LNCaP clone FGC (cell line): ENCODE measurements around the gene PTPRH.

Source experiments
- DNase-seq: peaks from one replicate; pipeline ENCODE4 v3.0.0-alpha.2; 2011; ENCODE audit warnings: low read depth
- H3K4me3 ChIP-seq: 2 replicates; pipeline ENCODE4 v1.5.1; 2011; ENCODE audit warnings: mild to moderate bottlenecking, low read depth, low read length, control low read depth
- CTCF ChIP-seq: IDR thresholded peaks from 2 replicates; pipeline ENCODE4 v1.5.1; 2012; ENCODE audit warnings: mild to moderate bottlenecking; ENCODE audit not compliant: control insufficient read depth, insufficient read depth; ENCODE audit errors: extremely low read depth

PTPRH gene

GRCh38 chr19:55253842-55254624, 44.7 kb upstream of the PTPRH start:
- no peak overlapping the region for H3K4me3 ChIP-seq
- no peak for TF ChIP-seq CTCF
- DNase-seq = no peak

GRCh38 chr19:55252760-55253663, 43.7 kb upstream of the PTPRH start:
- no peak for TF ChIP-seq CTCF
- H3K4me3 ChIP-seq = no peak overlapping the region
- DNase-seq = no peak

GRCh38 chr19:55251341-55252081, 42.2 kb upstream of the PTPRH start:
- no peak for DNase-seq
- H3K4me3 ChIP-seq = no peak overlapping the region
- TF ChIP-seq CTCF = no peak

- TF ChIP-seq CTCF = no peak
These were observed 41.1 kb upstream of the PTPRH start for GRCh38 chr19:55250262-55251036.

GRCh38 chr19:55249841-55250240, 40.5 kb upstream of the PTPRH start:
- no peak for TF ChIP-seq CTCF
- H3K4me3 ChIP-seq = no peak overlapping the region
- DNase-seq = no peak

More at GRCh38 chr19:55250262-55251036, 41.1 kb upstream of the PTPRH start:
- no peak overlapping the region for H3K4me3 ChIP-seq
- no peak for DNase-seq

- TF ChIP-seq CTCF = no peak
- DNase-seq = no peak
- H3K4me3 ChIP-seq = no peak overlapping the region
These were observed 39.4 kb upstream of the PTPRH start for GRCh38 chr19:55248704-55249103.
